Transverse colon (tissue), 3 donors: ENCODE measurements around the gene KRT2.

Source experiments
- CTCF ChIP-seq, 5 experiments: fragments of 200-600 bp in 3 of 5; fragments of 450-650 bp in 2 of 5; sonication (generic) in 3 of 5; IDR thresholded peaks; 1 replicate in 2 of 5; 2 replicates in 3 of 5; pipeline ENCODE4 v1.5.1; 2016 to 2017; ENCODE audit warnings: antibody characterized with exemption in 5 of 5, inconsistent platforms in 3 of 5, mild to moderate bottlenecking in 2 of 5, moderate library complexity in 1 of 5
- POLR2A ChIP-seq: fragments of 450-650 bp; IDR thresholded peaks from one replicate; pipeline ENCODE4 v1.6.1; 2016; ENCODE audit warnings: antibody characterized with exemption, mild to moderate bottlenecking, moderate library complexity

GRCh38 chr12:52634266-52635056 is 17.6 kb downstream of the KRT2 start:
- TF ChIP-seq CTCF (IDR thresholded peaks at IDR 0.05) (no peak), POLR2A (no peak)
